SK-N-SH (cell line): ENCODE data around the gene SBF2. TPM values are rescaled to one million over a fixed set of nuclear protein-coding genes. Genes with fewer than 3 reads are reported as not detected.

Source experiments
- CTCF ChIA-PET: fragments of 300-600, 350-600 bp; formaldehyde crosslinking; extraction: SDS; loops from one replicate; lab custom pipeline; 2021; lab: Yijun Ruan, JAX
- POLR2A ChIA-PET: fragments of 350-600 bp; sonication (Branson Sonifier 250); formaldehyde crosslinking; extraction: SDS; loops from one replicate; lab custom pipeline; 2020; ENCODE audit warnings: antibody characterized with exemption, inconsistent platforms; lab: Yijun Ruan, JAX
- DNase-seq: peaks from one replicate; pipeline ENCODE4 v3.0.0; 2012
- H2AFZ ChIP-seq: fragments of 200-600 bp; sonication (generic); 2 replicates; pipeline ENCODE4 v1.8.1; 2016; ENCODE audit warnings: antibody characterized with exemption, mild to moderate bottlenecking, low read depth
- H3F3A ChIP-seq: fragments of 200-600 bp; sonication (generic); replicated peaks from 2 replicates; pipeline ENCODE3; 2016; ENCODE audit warnings: antibody characterized with exemption, mild to moderate bottlenecking; ENCODE audit not compliant: insufficient read depth
- H3K27ac ChIP-seq, 2 experiments: fragments of 200-500 bp in 1 of 2; fragments of 200-600 bp in 1 of 2; sonication (Bioruptor generic) in 1 of 2; sonication (generic), shearing (Covaris generic) in 1 of 2; 2 replicates each; pipeline versions ENCODE4 v1.5.1 to v1.6.1; 2014 to 2016; ENCODE audit warnings: low read depth in 2 of 2, inconsistent platforms in 1 of 2, low read length in 1 of 2, mild to moderate bottlenecking in 1 of 2, mixed read lengths in 1 of 2
- H3K27me3 ChIP-seq: fragments of 200-600 bp; sonication (generic), shearing (Covaris generic); 2 replicates; pipeline ENCODE4 v1.6.1; 2016; ENCODE audit warnings: mixed run types; ENCODE audit not compliant: insufficient read depth
- H3K36me3 ChIP-seq, 2 experiments: fragments of 200-500 bp in 1 of 2; fragments of 200-600 bp in 1 of 2; sonication (Bioruptor generic) in 1 of 2; sonication (generic) in 1 of 2; replicated peaks in 1 of 2; 2 replicates each; pipeline versions ENCODE3 to v1.5.1; 2014 to 2016; ENCODE audit warnings: low read length in 1 of 2, mild to moderate bottlenecking in 1 of 2; ENCODE audit not compliant: insufficient read depth in 2 of 2, control insufficient read depth in 1 of 2
- H3K4me1 ChIP-seq, 2 experiments: fragments of 200-500 bp in 1 of 2; fragments of 200-600 bp in 1 of 2; sonication (Bioruptor generic) in 1 of 2; sonication (generic), shearing (Covaris generic) in 1 of 2; 2 replicates each; pipeline versions ENCODE4 v1.5.1 to v1.6.1; 2014 to 2016; ENCODE audit warnings: low read depth in 1 of 2, low read length in 1 of 2, mixed run types in 1 of 2; ENCODE audit not compliant: insufficient read depth in 2 of 2, control insufficient read depth in 1 of 2
- H3K4me2 ChIP-seq: fragments of 200-600 bp; sonication (generic), shearing (Covaris generic); 2 replicates; pipeline ENCODE4 v1.6.1; 2017; ENCODE audit warnings: mixed run types
- H3K4me3 ChIP-seq, 2 experiments: fragments of 200-500 bp in 1 of 2; fragments of 200-600 bp in 1 of 2; sonication (Bioruptor generic) in 1 of 2; sonication (generic), shearing (Covaris generic) in 1 of 2; 2 replicates each; pipeline versions ENCODE4 v1.5.1 to v1.8.1; 2014 to 2016; ENCODE audit warnings: low read depth in 2 of 2, inconsistent platforms in 1 of 2, low read length in 1 of 2, mild to moderate bottlenecking in 1 of 2, mixed read lengths in 1 of 2, moderate library complexity in 1 of 2
- H3K79me2 ChIP-seq: fragments of 200-600 bp; sonication (generic); 2 replicates; pipeline ENCODE4 v1.8.1; 2017; ENCODE audit warnings: mild to moderate bottlenecking; ENCODE audit not compliant: insufficient read depth
- H3K9ac ChIP-seq: fragments of 200-600 bp; sonication (generic); 2 replicates; pipeline ENCODE4 v1.6.1; 2017; ENCODE audit warnings: mixed run types
- H3K9me2 ChIP-seq: fragments of 200-600 bp; sonication (generic); 2 replicates; pipeline ENCODE4 v1.6.1; 2017; ENCODE audit warnings: mixed run types
- H3K9me3 ChIP-seq: fragments of 200-600 bp; sonication (generic); 2 replicates; pipeline ENCODE4 v1.6.1; 2017; ENCODE audit warnings: mixed run types, mild to moderate bottlenecking, moderate library complexity
- H4K20me1 ChIP-seq: fragments of 200-600 bp; sonication (generic); 2 replicates; pipeline ENCODE4 v1.6.1; 2017; ENCODE audit warnings: mild to moderate bottlenecking, mixed run types; ENCODE audit not compliant: insufficient read depth
- CHD2 ChIP-seq: fragments of 150-350 bp; IDR thresholded peaks from 2 replicates; pipeline ENCODE4 v1.6.1; 2018; ENCODE audit warnings: low read length; ENCODE audit not compliant: partially characterized antibody
- ELF1 ChIP-seq: IDR thresholded peaks from 2 replicates; pipeline ENCODE4 v1.4.0; 2012
- EZH2phosphoT487 ChIP-seq: fragments of 200-600 bp; sonication (generic); IDR thresholded peaks from 2 replicates; pipeline ENCODE4 v1.6.1; 2017; ENCODE audit warnings: low read depth, mixed run types, mild to moderate bottlenecking, antibody characterized with exemption, moderate library complexity, borderline replicate concordance
- FOXJ3 ChIP-seq: sonication (generic); formaldehyde crosslinking; IDR thresholded peaks from 2 replicates; pipeline ENCODE4 v1.5.1; 2020; ENCODE audit warnings: mild to moderate bottlenecking, missing genetic modification reagents
- FOXM1 ChIP-seq: IDR thresholded peaks from 2 replicates; pipeline ENCODE4 v1.4.0; 2012; ENCODE audit warnings: low read depth, mild to moderate bottlenecking
- JUND ChIP-seq: IDR thresholded peaks from 2 replicates; pipeline ENCODE4 v1.4.0; 2012
- NRF1 ChIP-seq: IDR thresholded peaks from 2 replicates; pipeline ENCODE4 v1.6.1; 2012; ENCODE audit warnings: low read depth, mild to moderate bottlenecking, low read length
- RFX5 ChIP-seq: IDR thresholded peaks from 2 replicates; pipeline ENCODE4 v1.6.1; 2012; ENCODE audit warnings: mild to moderate bottlenecking, improper control_type of control experiment, low read length
- RXRA ChIP-seq: IDR thresholded peaks from 2 replicates; pipeline ENCODE4 v1.4.0; 2012; ENCODE audit warnings: low read depth, mild to moderate bottlenecking, borderline replicate concordance
- SIN3A ChIP-seq: IDR thresholded peaks from 2 replicates; pipeline ENCODE4 v1.6.1; 2012; ENCODE audit warnings: low read depth, mild to moderate bottlenecking, low read length, moderate library complexity, borderline replicate concordance
- TAF1 ChIP-seq: IDR thresholded peaks from 2 replicates; pipeline ENCODE4 v1.6.1; 2012; ENCODE audit warnings: low read depth, mild to moderate bottlenecking, low read length, moderate library complexity, borderline replicate concordance
- WGBS: methylation state at CpG from one replicate; pipeline ENCODE4 v1.1.6; 2017; ENCODE audit warnings: low lambda C conversion rate; 5-methylcytosine and 5-hydroxymethylcytosine counted together
- polyA plus RNA-seq, 3 experiments: library from polyadenylated mRNA; depleted of rRNA; stranded (reverse); fragments of >200 nt; gene quantifications; 2 replicates each; pipeline ENCODE4 v1.2.3, GENCODE V29; 2012
- TF ChIP-seq, protein P1 (sequence below): IDR thresholded peaks from 2 replicates; pipeline ENCODE4 v1.6.1; 2012; ENCODE audit warnings: mild to moderate bottlenecking, low read depth, low read length, moderate library complexity
- TF ChIP-seq, protein P2 (sequence below): IDR thresholded peaks from 2 replicates; pipeline ENCODE4 v1.4.0; 2012; ENCODE audit warnings: low read depth

The SBF2 gene
- polyA plus RNA-seq, 1 of the 3 experiments (the other 2 are of a cell fraction): 23.0 TPM

GRCh38 chr11:9956483-9956882 is 337.5 kb downstream of the SBF2 start:
- no peak for TF ChIP-seq FOXM1
- no peak for TF ChIP-seq EZH2phosphoT487
- no peak for TF ChIP-seq FOXJ3
- no peak for TF ChIP-seq CHD2
- TF ChIP-seq JUND: no peak
- TF ChIP-seq NRF1: no peak
- TF ChIP-seq RFX5: no peak
- TF ChIP-seq, protein P1, sequence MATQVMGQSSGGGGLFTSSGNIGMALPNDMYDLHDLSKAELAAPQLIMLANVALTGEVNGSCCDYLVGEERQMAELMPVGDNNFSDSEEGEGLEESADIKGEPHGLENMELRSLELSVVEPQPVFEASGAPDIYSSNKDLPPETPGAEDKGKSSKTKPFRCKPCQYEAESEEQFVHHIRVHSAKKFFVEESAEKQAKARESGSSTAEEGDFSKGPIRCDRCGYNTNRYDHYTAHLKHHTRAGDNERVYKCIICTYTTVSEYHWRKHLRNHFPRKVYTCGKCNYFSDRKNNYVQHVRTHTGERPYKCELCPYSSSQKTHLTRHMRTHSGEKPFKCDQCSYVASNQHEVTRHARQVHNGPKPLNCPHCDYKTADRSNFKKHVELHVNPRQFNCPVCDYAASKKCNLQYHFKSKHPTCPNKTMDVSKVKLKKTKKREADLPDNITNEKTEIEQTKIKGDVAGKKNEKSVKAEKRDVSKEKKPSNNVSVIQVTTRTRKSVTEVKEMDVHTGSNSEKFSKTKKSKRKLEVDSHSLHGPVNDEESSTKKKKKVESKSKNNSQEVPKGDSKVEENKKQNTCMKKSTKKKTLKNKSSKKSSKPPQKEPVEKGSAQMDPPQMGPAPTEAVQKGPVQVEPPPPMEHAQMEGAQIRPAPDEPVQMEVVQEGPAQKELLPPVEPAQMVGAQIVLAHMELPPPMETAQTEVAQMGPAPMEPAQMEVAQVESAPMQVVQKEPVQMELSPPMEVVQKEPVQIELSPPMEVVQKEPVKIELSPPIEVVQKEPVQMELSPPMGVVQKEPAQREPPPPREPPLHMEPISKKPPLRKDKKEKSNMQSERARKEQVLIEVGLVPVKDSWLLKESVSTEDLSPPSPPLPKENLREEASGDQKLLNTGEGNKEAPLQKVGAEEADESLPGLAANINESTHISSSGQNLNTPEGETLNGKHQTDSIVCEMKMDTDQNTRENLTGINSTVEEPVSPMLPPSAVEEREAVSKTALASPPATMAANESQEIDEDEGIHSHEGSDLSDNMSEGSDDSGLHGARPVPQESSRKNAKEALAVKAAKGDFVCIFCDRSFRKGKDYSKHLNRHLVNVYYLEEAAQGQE: no peak
- no peak for TF ChIP-seq TAF1
- no peak for TF ChIP-seq RXRA
- Histone ChIP-seq H3K9me2 (no peaks in the 10 kb centered on the region), H3K36me3 (peaks cover 17 to 35% of the 10 kb centered on the region in 2 experiments), H3K4me3 (no peak overlapping the region), H4K20me1 (no peaks in the 10 kb centered on the region), H3K79me2 (no peaks in the 10 kb centered on the region), H3K4me2 (no peak overlapping the region), H2AFZ (no peak overlapping the region), H3K9me3 (no peaks in the 10 kb centered on the region), H3K27me3 (no peaks in the 10 kb centered on the region), H3K4me1 (no peaks in the 10 kb centered on the region), H3K9ac (no peak overlapping the region), H3F3A (no peaks in the 10 kb centered on the region), H3K27ac (no peak overlapping the region)
- 100% methylated on average over 2 of the region's 2 CpGs for WGBS
- ChIA-PET POLR2A (no interaction called here), CTCF (interaction anchor here (1.7 to 2.0 kb wide), 2 partner anchors 16 to 17 kb away, joined by 3 to 5 read pairs; no protein-coding TSS in a partner anchor)
- DNase-seq: no peak

DNA sequence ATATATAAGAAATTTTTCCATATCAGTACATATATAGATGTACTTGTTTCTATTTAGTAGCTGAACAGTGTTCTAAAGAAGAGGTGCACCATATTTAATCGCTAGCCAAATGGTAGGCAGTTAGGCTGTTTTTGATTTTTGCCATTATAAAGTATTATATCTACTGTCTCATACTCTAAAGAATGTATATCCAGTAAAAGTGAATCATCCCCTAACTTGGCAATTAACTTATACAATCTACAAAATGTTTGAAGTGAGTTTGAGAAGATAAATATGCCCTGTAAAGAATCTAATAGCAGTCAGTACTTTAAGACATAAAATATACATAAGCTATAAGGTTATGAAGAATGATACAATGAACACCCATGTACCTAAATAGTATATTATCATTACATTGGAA is 338.6 kb downstream of the SBF2 start:
- Histone ChIP-seq H4K20me1 (no peaks in the 10 kb centered on the region), H3K4me1 (no peaks in the 10 kb centered on the region), H2AFZ (no peak overlapping the region), H3K36me3 (peaks cover 14 to 29% of the 10 kb centered on the region in 2 experiments), H3F3A (no peaks in the 10 kb centered on the region), H3K27me3 (no peaks in the 10 kb centered on the region), H3K79me2 (no peaks in the 10 kb centered on the region), H3K27ac (no peak overlapping the region; a peak in 1 of 4 replicates), H3K9me3 (no peaks in the 10 kb centered on the region), H3K4me3 (no peak overlapping the region), H3K4me2 (no peak overlapping the region), H3K9ac (no peak overlapping the region), H3K9me2 (no peaks in the 10 kb centered on the region)
- no peak for TF ChIP-seq CHD2
- TF ChIP-seq, protein P2, sequence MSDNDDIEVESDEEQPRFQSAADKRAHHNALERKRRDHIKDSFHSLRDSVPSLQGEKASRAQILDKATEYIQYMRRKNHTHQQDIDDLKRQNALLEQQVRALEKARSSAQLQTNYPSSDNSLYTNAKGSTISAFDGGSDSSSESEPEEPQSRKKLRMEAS: no peak
- no peak for TF ChIP-seq RFX5
- no peak for TF ChIP-seq ELF1
- no peak for TF ChIP-seq SIN3A
- WGBS: 91% methylated on average over 1 of the region's 1 CpG
- DNase-seq: no peak
- CTCF ChIA-PET: interaction anchor here (2.0 kb wide), 1 partner anchor 17 kb away, joined by 5 read pairs; no protein-coding TSS in a partner anchor
- POLR2A ChIA-PET: no interaction called here
